Measurements from ENCODE around the gene MMP19. TPM values are rescaled to one million over a fixed set of nuclear protein-coding genes. Genes with fewer than 3 reads are reported as not detected.
A peak's percentile ranks its signal among the peaks of the same experiment; 100 is the strongest.

MMP19 gene
- total RNA-seq, 1 donor from 2014 or later = not detected

DNA sequence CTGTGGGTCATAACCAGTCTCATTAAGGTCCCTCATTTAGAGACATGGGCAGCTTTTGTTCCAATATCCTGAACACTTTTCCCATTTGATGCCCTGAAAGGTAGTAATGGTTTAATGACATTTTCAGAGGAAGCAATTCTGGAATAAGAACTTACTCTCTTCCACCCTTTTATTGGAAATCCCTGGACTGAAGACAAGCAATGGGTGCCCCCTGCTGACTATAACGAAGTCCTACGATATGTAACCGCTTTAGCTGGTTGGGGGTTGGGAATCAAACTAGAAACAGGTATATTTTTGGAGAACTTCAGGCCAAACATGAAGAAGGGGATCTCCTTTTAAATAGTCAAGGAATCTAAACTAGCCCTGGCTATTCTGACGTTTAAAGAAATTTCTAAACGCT, 45.7 kb downstream of the MMP19 start:
- no peaks in the 10 kb centered on the region for H3K9me3 Mint-ChIP-seq (ENCODE audit: unreplicated experiment)
- no peak overlapping the region for H3K27ac Mint-ChIP-seq (ENCODE audit: unreplicated experiment)
- H3K36me3 Mint-ChIP-seq (ENCODE audit: unreplicated experiment) = no peaks in the 10 kb centered on the region
- no peak overlapping the region for H3K4me3 Mint-ChIP-seq (ENCODE audit: unreplicated experiment)
- TF ChIP-seq, protein P1, sequence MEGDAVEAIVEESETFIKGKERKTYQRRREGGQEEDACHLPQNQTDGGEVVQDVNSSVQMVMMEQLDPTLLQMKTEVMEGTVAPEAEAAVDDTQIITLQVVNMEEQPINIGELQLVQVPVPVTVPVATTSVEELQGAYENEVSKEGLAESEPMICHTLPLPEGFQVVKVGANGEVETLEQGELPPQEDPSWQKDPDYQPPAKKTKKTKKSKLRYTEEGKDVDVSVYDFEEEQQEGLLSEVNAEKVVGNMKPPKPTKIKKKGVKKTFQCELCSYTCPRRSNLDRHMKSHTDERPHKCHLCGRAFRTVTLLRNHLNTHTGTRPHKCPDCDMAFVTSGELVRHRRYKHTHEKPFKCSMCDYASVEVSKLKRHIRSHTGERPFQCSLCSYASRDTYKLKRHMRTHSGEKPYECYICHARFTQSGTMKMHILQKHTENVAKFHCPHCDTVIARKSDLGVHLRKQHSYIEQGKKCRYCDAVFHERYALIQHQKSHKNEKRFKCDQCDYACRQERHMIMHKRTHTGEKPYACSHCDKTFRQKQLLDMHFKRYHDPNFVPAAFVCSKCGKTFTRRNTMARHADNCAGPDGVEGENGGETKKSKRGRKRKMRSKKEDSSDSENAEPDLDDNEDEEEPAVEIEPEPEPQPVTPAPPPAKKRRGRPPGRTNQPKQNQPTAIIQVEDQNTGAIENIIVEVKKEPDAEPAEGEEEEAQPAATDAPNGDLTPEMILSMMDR (IDR thresholded peaks at IDR 0.05; ENCODE audit: partially characterized antibody, unreplicated experiment) = peak; percentile 59
- H3K4me1 Mint-ChIP-seq (ENCODE audit: low read depth, unreplicated experiment) = peaks cover 2% of the 10 kb centered on the region
- no peaks in the 10 kb centered on the region for H3K27me3 Mint-ChIP-seq (ENCODE audit: unreplicated experiment)
- DNase-seq = peak; percentile 24

DNA sequence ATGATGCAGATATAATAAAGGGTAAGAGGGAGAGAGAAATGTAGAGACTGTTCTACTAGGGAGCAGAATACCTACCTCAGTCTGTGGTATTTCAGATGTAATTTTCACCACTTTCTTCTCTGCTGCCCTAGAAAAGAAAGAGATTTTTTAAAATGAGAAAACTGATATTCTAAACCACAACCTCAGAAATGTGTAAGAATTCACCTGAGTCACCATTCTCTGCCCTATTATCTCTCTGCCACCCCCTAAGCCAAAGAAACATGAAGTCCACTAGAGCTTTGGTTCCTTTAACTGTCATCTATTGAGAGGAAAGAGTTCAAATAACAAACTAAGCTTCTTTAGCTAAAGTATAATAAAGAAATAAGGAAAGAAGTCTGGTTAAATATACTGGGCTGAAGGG, 46.8 kb downstream of the MMP19 start:
- Mint-ChIP-seq H3K4me1 (ENCODE audit: low read depth, unreplicated experiment) (peaks cover 2% of the 10 kb centered on the region), H3K36me3 (ENCODE audit: unreplicated experiment) (no peaks in the 10 kb centered on the region), H3K9me3 (ENCODE audit: unreplicated experiment) (no peaks in the 10 kb centered on the region), H3K4me3 (ENCODE audit: unreplicated experiment) (no peak overlapping the region), H3K27ac (ENCODE audit: unreplicated experiment) (no peak overlapping the region), H3K27me3 (ENCODE audit: unreplicated experiment) (no peaks in the 10 kb centered on the region)
- TF ChIP-seq, protein P1 (IDR thresholded peaks at IDR 0.05; ENCODE audit: partially characterized antibody, unreplicated experiment) = no peak
- DNase-seq = no peak

DNA sequence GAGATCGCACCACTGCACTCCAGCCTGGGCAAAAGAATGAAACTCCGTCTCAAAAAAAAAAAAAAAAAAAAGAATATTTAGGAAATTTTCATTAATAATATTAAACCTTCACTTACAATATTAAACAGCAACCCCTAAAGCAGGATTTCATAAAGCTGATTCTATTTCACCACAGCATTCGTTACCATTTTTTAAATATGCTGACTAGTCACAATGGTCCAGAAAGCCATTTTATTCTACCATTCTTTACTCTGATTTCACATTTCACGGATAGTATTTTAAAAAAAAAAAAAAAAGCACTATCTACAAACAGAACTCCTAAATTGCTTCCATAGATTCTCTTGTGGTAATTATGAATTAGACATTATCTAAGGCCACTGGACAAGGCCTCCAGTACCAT, 52.8 kb downstream of the MMP19 start:
- no peak for DNase-seq
- Mint-ChIP-seq H3K4me3 (ENCODE audit: unreplicated experiment) (no peak overlapping the region), H3K4me1 (ENCODE audit: low read depth, unreplicated experiment) (no peaks in the 10 kb centered on the region), H3K9me3 (ENCODE audit: unreplicated experiment) (peaks cover 2% of the 10 kb centered on the region), H3K27me3 (ENCODE audit: unreplicated experiment) (no peaks in the 10 kb centered on the region), H3K36me3 (ENCODE audit: unreplicated experiment) (no peaks in the 10 kb centered on the region), H3K27ac (ENCODE audit: unreplicated experiment) (no peak overlapping the region)
- TF ChIP-seq, protein P1 (IDR thresholded peaks at IDR 0.05; ENCODE audit: partially characterized antibody, unreplicated experiment) = no peak

DNA sequence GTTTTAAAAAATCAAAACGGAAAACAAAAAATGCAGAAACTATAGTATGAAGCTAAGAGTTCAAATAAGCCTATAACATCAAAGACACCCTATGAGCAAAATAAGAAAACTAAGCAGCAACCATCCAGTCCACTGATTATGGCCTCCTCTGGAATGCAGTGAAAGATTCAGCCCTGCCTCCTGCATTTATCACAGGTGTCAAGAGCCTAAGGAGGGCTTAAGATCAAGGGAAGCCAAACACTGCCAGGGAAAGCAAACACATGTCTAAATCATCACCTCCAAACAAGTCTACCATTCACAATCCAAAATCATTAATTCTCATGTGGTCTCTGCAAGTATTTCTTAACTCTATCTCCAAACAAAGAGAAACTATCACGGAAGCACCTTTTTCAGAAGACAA, 53.6 kb downstream of the MMP19 start:
- no peak for DNase-seq
- Mint-ChIP-seq H3K4me3 (ENCODE audit: unreplicated experiment) (no peak overlapping the region), H3K27ac (ENCODE audit: unreplicated experiment) (no peak overlapping the region), H3K36me3 (ENCODE audit: unreplicated experiment) (no peaks in the 10 kb centered on the region), H3K9me3 (ENCODE audit: unreplicated experiment) (peaks cover 2% of the 10 kb centered on the region), H3K4me1 (ENCODE audit: low read depth, unreplicated experiment) (no peaks in the 10 kb centered on the region), H3K27me3 (ENCODE audit: unreplicated experiment) (no peaks in the 10 kb centered on the region)
- TF ChIP-seq, protein P1 (IDR thresholded peaks at IDR 0.05; ENCODE audit: partially characterized antibody, unreplicated experiment) = no peak

DNA sequence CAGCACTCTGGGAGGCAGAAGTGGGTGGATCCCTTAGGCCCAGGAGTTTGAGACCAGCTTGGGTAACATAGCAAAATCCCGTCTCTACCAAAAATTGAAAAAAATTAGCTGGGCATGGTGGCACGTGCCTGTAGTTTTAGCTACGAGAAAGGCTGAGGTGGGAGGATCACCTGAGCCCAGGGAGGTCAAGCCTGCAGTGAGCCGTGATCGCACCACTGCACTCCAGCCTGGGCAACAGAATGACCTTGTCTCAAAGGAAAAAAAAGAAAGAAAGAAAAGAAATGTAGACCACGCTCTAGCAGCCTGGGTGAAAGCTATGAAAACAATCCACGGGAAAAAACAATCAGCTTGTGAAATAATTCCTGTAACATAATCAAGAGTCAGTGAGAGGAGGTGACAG, 54.2 kb downstream of the MMP19 start:
- no peak overlapping the region for H3K4me3 Mint-ChIP-seq (ENCODE audit: unreplicated experiment)
- TF ChIP-seq, protein P1 (IDR thresholded peaks at IDR 0.05; ENCODE audit: partially characterized antibody, unreplicated experiment) = no peak
- H3K27me3 Mint-ChIP-seq (ENCODE audit: unreplicated experiment) = no peaks in the 10 kb centered on the region
- no peak overlapping the region for H3K27ac Mint-ChIP-seq (ENCODE audit: unreplicated experiment)
- no peak for DNase-seq
- H3K4me1 Mint-ChIP-seq (ENCODE audit: low read depth, unreplicated experiment) = no peaks in the 10 kb centered on the region
- no peaks in the 10 kb centered on the region for H3K36me3 Mint-ChIP-seq (ENCODE audit: unreplicated experiment)
- peaks cover 2% of the 10 kb centered on the region for H3K9me3 Mint-ChIP-seq (ENCODE audit: unreplicated experiment)

Other genes starting within 250 kb of the MMP19 start
- not detected for gene OR10P1, start 206.0 kb downstream of the MMP19 start, total RNA-seq (ENCODE audit: unreplicated experiment)
- gene ITGA7, start 135.0 kb downstream of the MMP19 start, total RNA-seq (ENCODE audit: unreplicated experiment) = 156 TPM
- gene BLOC1S1, start 126.9 kb downstream of the MMP19 start, total RNA-seq (ENCODE audit: unreplicated experiment) = 71.2 TPM
- 6.6 TPM for gene RDH5, start 122.5 kb downstream of the MMP19 start, total RNA-seq (ENCODE audit: unreplicated experiment)
- gene CD63, start 113.9 kb downstream of the MMP19 start, total RNA-seq (ENCODE audit: unreplicated experiment) = 619 TPM
- gene GDF11, start 99.8 kb downstream of the MMP19 start, total RNA-seq (ENCODE audit: unreplicated experiment) = 52.4 TPM
- 98.7 TPM for gene SARNP, start 25.2 kb downstream of the MMP19 start, total RNA-seq (ENCODE audit: unreplicated experiment)
- gene ORMDL2, start 24.9 kb downstream of the MMP19 start, total RNA-seq (ENCODE audit: unreplicated experiment) = 47.6 TPM
- gene DNAJC14, start 13.3 kb downstream of the MMP19 start, total RNA-seq (ENCODE audit: unreplicated experiment) = 37.6 TPM
- 55.3 TPM for gene PYM1, start 85.0 kb upstream of the MMP19 start, total RNA-seq (ENCODE audit: unreplicated experiment)
- 57.5 TPM for gene DGKA, start 88.2 kb upstream of the MMP19 start, total RNA-seq (ENCODE audit: unreplicated experiment)
- 851 TPM for gene PMEL, start 123.1 kb upstream of the MMP19 start, total RNA-seq (ENCODE audit: unreplicated experiment)
- 20.5 TPM for gene CDK2, start 123.9 kb upstream of the MMP19 start, total RNA-seq (ENCODE audit: unreplicated experiment)
- gene RAB5B, start 131.1 kb upstream of the MMP19 start, total RNA-seq (ENCODE audit: unreplicated experiment) = 170 TPM
- gene SUOX, start 154.3 kb upstream of the MMP19 start, total RNA-seq (ENCODE audit: unreplicated experiment) = 23.9 TPM
- 24.1 TPM for gene IKZF4, start 178.1 kb upstream of the MMP19 start, total RNA-seq (ENCODE audit: unreplicated experiment)
- gene RPS26, start 199.0 kb upstream of the MMP19 start, total RNA-seq (ENCODE audit: unreplicated experiment) = 29.8 TPM
- 33.7 TPM for gene ERBB3, start 237.2 kb upstream of the MMP19 start, total RNA-seq (ENCODE audit: unreplicated experiment)